ENCODE results near the gene CCDC174. TPM values are rescaled to one million over a fixed set of nuclear protein-coding genes. Genes with fewer than 3 reads are reported as not detected.

CCDC174 gene
- total and polyA plus RNA-seq, 3 experiments from 2014 or later: 16.8 to 34.6 (median 18.2) TPM

GRCh38 chr3:14620512-14620911 is 31.1 kb upstream of the CCDC174 start:
- ChIA-PET POLR2A (no interaction called here), CTCF (no interaction called here)
- no peak for DNase-seq
- peaks cover 4% of the 10 kb centered on the region for H3K27me3 ChIP-seq (ENCODE audit: insufficient read depth, low read length, poor library complexity, severe bottlenecking)
- no peak overlapping the region for H3K27ac ChIP-seq (ENCODE audit: low read depth, low read length)
- H3K9me3 ChIP-seq (ENCODE audit: low read length): no peaks in the 10 kb centered on the region
- peaks cover 12 to 29% of the 10 kb centered on the region in 2 donors for H3K27me3 Mint-ChIP-seq
- H3K27ac Mint-ChIP-seq: no peak overlapping the region
- no peaks in the 10 kb centered on the region for H3K4me1 ChIP-seq (ENCODE audit: insufficient read depth, low read length)
- no peak overlapping the region for H3K4me3 Mint-ChIP-seq
- H3K9me3 Mint-ChIP-seq: no peaks in the 10 kb centered on the region
- H3K36me3 Mint-ChIP-seq: no peaks in the 10 kb centered on the region
- no peaks in the 10 kb centered on the region for H3K36me3 ChIP-seq (ENCODE audit: insufficient read depth, low read length)
- H3K4me1 Mint-ChIP-seq: no peaks in the 10 kb centered on the region
- H3K4me3 ChIP-seq (ENCODE audit: low read length): no peak overlapping the region

GRCh38 chr3:14621093-14621492 is 30.5 kb upstream of the CCDC174 start:
- Histone ChIP-seq H3K9me3 (ENCODE audit: low read length) (no peaks in the 10 kb centered on the region), H3K36me3 (ENCODE audit: insufficient read depth, low read length) (no peaks in the 10 kb centered on the region), H3K27ac (ENCODE audit: low read depth, low read length) (no peak overlapping the region), H3K27me3 (ENCODE audit: insufficient read depth, low read length, poor library complexity, severe bottlenecking) (peaks cover 4% of the 10 kb centered on the region), H3K4me1 (ENCODE audit: insufficient read depth, low read length) (no peaks in the 10 kb centered on the region), H3K4me3 (ENCODE audit: low read length) (no peak overlapping the region)
- Mint-ChIP-seq H3K4me1 (no peaks in the 10 kb centered on the region), H3K27ac (no peak overlapping the region), H3K27me3 (peaks cover 8 to 24% of the 10 kb centered on the region in 2 donors), H3K9me3 (no peaks in the 10 kb centered on the region), H3K4me3 (no peak overlapping the region), H3K36me3 (no peaks in the 10 kb centered on the region)
- DNase-seq: no peak
- POLR2A ChIA-PET: no interaction called here
- CTCF ChIA-PET: no interaction called here

GRCh38 chr3:14622368-14622767 is 29.2 kb upstream of the CCDC174 start:
- no peak for DNase-seq
- no peak overlapping the region for H3K4me3 ChIP-seq (ENCODE audit: low read length)
- Mint-ChIP-seq H3K9me3 (no peaks in the 10 kb centered on the region), H3K27ac (no peak overlapping the region), H3K27me3 (peaks cover 8 to 22% of the 10 kb centered on the region in 2 donors), H3K4me1 (no peaks in the 10 kb centered on the region), H3K4me3 (no peak overlapping the region), H3K36me3 (no peaks in the 10 kb centered on the region)
- no peak overlapping the region for H3K27ac ChIP-seq (ENCODE audit: low read depth, low read length)
- H3K9me3 ChIP-seq (ENCODE audit: low read length): no peaks in the 10 kb centered on the region
- ChIA-PET CTCF (interaction anchor here (0.7 kb wide), 1 partner anchor 282 kb away, joined by 5 read pairs; no protein-coding TSS in a partner anchor), POLR2A (no interaction called here)
- no peaks in the 10 kb centered on the region for H3K4me1 ChIP-seq (ENCODE audit: insufficient read depth, low read length)
- H3K36me3 ChIP-seq (ENCODE audit: insufficient read depth, low read length): no peaks in the 10 kb centered on the region
- peaks cover 4% of the 10 kb centered on the region for H3K27me3 ChIP-seq (ENCODE audit: insufficient read depth, low read length, poor library complexity, severe bottlenecking)

GRCh38 chr3:14623569-14624051 is 28.0 kb upstream of the CCDC174 start:
- Mint-ChIP-seq H3K9me3 (no peaks in the 10 kb centered on the region), H3K27ac (no peak overlapping the region), H3K4me3 (no peak overlapping the region), H3K36me3 (no peaks in the 10 kb centered on the region), H3K4me1 (no peaks in the 10 kb centered on the region), H3K27me3 (peaks cover 8 to 24% of the 10 kb centered on the region in 2 donors)
- CTCF ChIA-PET: no interaction called here
- peaks cover 4% of the 10 kb centered on the region for H3K27me3 ChIP-seq (ENCODE audit: insufficient read depth, low read length, poor library complexity, severe bottlenecking)
- H3K4me3 ChIP-seq (ENCODE audit: low read length): no peak overlapping the region
- no peaks in the 10 kb centered on the region for H3K9me3 ChIP-seq (ENCODE audit: low read length)
- H3K36me3 ChIP-seq (ENCODE audit: insufficient read depth, low read length): no peaks in the 10 kb centered on the region
- no peak for DNase-seq
- no peak overlapping the region for H3K27ac ChIP-seq (ENCODE audit: low read depth, low read length)
- POLR2A ChIA-PET: no interaction called here
- H3K4me1 ChIP-seq (ENCODE audit: insufficient read depth, low read length): no peaks in the 10 kb centered on the region

- Histone ChIP-seq H3K4me1 (ENCODE audit: insufficient read depth, low read length) (no peaks in the 10 kb centered on the region), H3K36me3 (ENCODE audit: insufficient read depth, low read length) (no peaks in the 10 kb centered on the region), H3K4me3 (ENCODE audit: low read length) (no peak overlapping the region), H3K27ac (ENCODE audit: low read depth, low read length) (no peak overlapping the region), H3K27me3 (ENCODE audit: insufficient read depth, low read length, poor library complexity, severe bottlenecking) (no peaks in the 10 kb centered on the region), H3K9me3 (ENCODE audit: low read length) (no peaks in the 10 kb centered on the region)
- no peak for DNase-seq
- Mint-ChIP-seq H3K27ac (no peak overlapping the region), H3K27me3 (peaks cover 9 to 23% of the 10 kb centered on the region in 2 donors), H3K9me3 (no peaks in the 10 kb centered on the region), H3K36me3 (no peaks in the 10 kb centered on the region), H3K4me3 (no peak overlapping the region), H3K4me1 (no peaks in the 10 kb centered on the region)
- POLR2A ChIA-PET: no interaction called here
- CTCF ChIA-PET: no interaction called here
Observed at GRCh38 chr3:14624498-14624897, 27.1 kb upstream of the CCDC174 start.

- Histone ChIP-seq H3K27ac (ENCODE audit: low read depth, low read length) (no peak overlapping the region), H3K9me3 (ENCODE audit: low read length) (no peaks in the 10 kb centered on the region), H3K4me1 (ENCODE audit: insufficient read depth, low read length) (no peaks in the 10 kb centered on the region), H3K36me3 (ENCODE audit: insufficient read depth, low read length) (no peaks in the 10 kb centered on the region), H3K4me3 (ENCODE audit: low read length) (no peak overlapping the region), H3K27me3 (ENCODE audit: insufficient read depth, low read length, poor library complexity, severe bottlenecking) (no peaks in the 10 kb centered on the region)
- CTCF ChIA-PET: interaction anchor here (1.1 to 2.3 kb wide), 2 partner anchors 17 to 296 kb away, joined by 3 to 5 read pairs; no protein-coding TSS in a partner anchor
- no peaks in the 10 kb centered on the region for H3K4me1 Mint-ChIP-seq
- no peaks in the 10 kb centered on the region for H3K36me3 Mint-ChIP-seq
- POLR2A ChIA-PET: no interaction called here
- H3K27me3 Mint-ChIP-seq: peaks cover 11 to 23% of the 10 kb centered on the region in 2 donors
- DNase-seq: no peak
- H3K4me3 Mint-ChIP-seq: no peak overlapping the region
- H3K9me3 Mint-ChIP-seq: no peaks in the 10 kb centered on the region
- no peak overlapping the region for H3K27ac Mint-ChIP-seq
Observed at GRCh38 chr3:14625443-14625842, 26.1 kb upstream of the CCDC174 start.

- POLR2A ChIA-PET: no interaction called here
- Histone ChIP-seq H3K9me3 (ENCODE audit: low read length) (no peaks in the 10 kb centered on the region), H3K36me3 (ENCODE audit: insufficient read depth, low read length) (no peaks in the 10 kb centered on the region), H3K27me3 (ENCODE audit: insufficient read depth, low read length, poor library complexity, severe bottlenecking) (no peaks in the 10 kb centered on the region), H3K4me1 (ENCODE audit: insufficient read depth, low read length) (no peaks in the 10 kb centered on the region), H3K4me3 (ENCODE audit: low read length) (no peak overlapping the region), H3K27ac (ENCODE audit: low read depth, low read length) (no peak overlapping the region)
- H3K27ac Mint-ChIP-seq: no peak overlapping the region
- no peak for DNase-seq
- no peaks in the 10 kb centered on the region for H3K36me3 Mint-ChIP-seq
- no peak overlapping the region for H3K4me3 Mint-ChIP-seq
- peaks cover 9 to 29% of the 10 kb centered on the region in 2 donors for H3K27me3 Mint-ChIP-seq
- H3K4me1 Mint-ChIP-seq: no peaks in the 10 kb centered on the region
- H3K9me3 Mint-ChIP-seq: no peaks in the 10 kb centered on the region
- CTCF ChIA-PET: interaction anchor here (2.3 kb wide), 1 partner anchor 294 kb away, joined by 5 read pairs; no protein-coding TSS in a partner anchor
Observed at GRCh38 chr3:14627815-14628214, 23.7 kb upstream of the CCDC174 start.

- Histone ChIP-seq H3K36me3 (ENCODE audit: insufficient read depth, low read length) (no peaks in the 10 kb centered on the region), H3K9me3 (ENCODE audit: low read length) (no peaks in the 10 kb centered on the region), H3K27ac (ENCODE audit: low read depth, low read length) (no peak overlapping the region), H3K4me3 (ENCODE audit: low read length) (no peak overlapping the region), H3K27me3 (ENCODE audit: insufficient read depth, low read length, poor library complexity, severe bottlenecking) (no peaks in the 10 kb centered on the region), H3K4me1 (ENCODE audit: insufficient read depth, low read length) (no peaks in the 10 kb centered on the region)
- POLR2A ChIA-PET: no interaction called here
- no peaks in the 10 kb centered on the region for H3K36me3 Mint-ChIP-seq
- CTCF ChIA-PET: interaction anchor here (2.1 kb wide), 1 partner anchor 17 kb away, joined by 5 read pairs; no protein-coding TSS in a partner anchor
- no peaks in the 10 kb centered on the region for H3K9me3 Mint-ChIP-seq
- H3K4me1 Mint-ChIP-seq: no peaks in the 10 kb centered on the region
- no peak for DNase-seq
- no peak overlapping the region for H3K27ac Mint-ChIP-seq
- H3K4me3 Mint-ChIP-seq: no peak overlapping the region
- peaks cover 6 to 29% of the 10 kb centered on the region in 2 donors for H3K27me3 Mint-ChIP-seq
Observed at GRCh38 chr3:14628406-14628805, 23.2 kb upstream of the CCDC174 start.
